Posterior cingulate gyrus (tissue), 11 donors: Measurements from ENCODE around the gene CAMTA1.
A peak's percentile ranks its signal among the peaks of the same experiment; 100 is the strongest.
"Not testable (repeated sequence)": the region's sequence is repeated elsewhere in the genome, so short reads cannot be mapped to it uniquely, and the experiment has no call there.

Experiments
- DNase-seq, 10 donors: peaks; one replicate each; pipeline versions ENCODE4 v3.0.0 to v3.0.0-alpha.2; 2020 to 2021; ENCODE audit warnings: mixed read lengths in 3 of 10
- intact Hi-C: fragments of 100-400 bp; cut with DNase I; formaldehyde crosslinking; loops from one replicate; pipeline ENCODE4 v1.15.1; 2023

Gene CAMTA1

DNA sequence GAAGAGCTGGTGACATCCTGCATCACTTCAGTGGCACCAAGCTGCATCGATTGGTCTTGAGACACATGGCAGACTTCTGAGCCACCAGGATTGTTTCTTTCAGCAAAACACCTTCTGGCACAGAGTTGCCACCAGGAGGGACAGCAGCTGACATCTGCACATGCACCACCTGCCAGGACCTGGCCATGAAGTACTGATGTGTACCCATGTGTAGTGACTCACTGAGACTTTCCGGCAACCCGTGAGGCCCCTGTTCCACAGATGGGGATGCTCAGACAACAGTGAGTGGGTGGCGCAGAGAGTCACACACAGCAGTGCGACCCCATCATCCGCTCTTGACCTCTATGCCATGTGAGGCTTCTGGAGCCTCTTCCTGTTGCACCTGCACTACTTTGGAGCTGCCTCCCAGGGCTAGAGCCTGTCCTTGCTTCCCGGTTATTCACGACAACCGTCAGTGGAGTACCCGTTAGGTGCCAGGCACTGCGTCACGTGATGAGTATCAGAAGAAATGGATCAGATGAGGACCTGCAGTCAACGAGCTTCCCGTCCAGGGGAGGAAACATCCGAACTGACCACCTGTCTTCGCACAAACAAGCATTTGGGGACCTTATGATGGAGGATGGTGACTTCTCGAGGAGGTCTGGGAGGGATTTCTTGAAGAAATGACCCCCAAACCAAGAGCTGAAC is 905.4 kb downstream of the CAMTA1 start:
- peak in 3 of 10 donors; percentile 24 to 56 (median 31) for DNase-seq
- intact Hi-C loops: no loop called here

DNA sequence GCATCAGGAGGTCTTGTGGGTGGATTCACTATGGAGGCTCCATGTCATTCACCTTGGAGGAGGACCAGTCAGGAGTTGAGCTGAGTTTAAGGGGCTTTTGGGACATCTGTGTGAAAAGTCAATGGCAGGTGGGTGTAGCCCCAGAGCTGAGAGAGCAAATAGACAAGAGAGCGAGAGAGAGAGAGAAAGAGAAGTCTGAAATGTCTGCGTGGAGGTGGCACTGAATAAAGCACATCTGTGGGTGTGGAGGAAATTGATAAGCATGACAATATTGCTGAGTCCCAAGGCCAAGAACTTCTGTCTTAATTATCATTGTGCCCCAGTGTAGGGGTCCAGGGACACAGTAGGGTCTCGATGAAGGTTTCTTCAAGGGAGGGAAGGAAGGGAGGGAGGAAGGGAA is 906.3 kb downstream of the CAMTA1 start:
- intact Hi-C loops: no loop called here
- DNase-seq: no peak

DNA sequence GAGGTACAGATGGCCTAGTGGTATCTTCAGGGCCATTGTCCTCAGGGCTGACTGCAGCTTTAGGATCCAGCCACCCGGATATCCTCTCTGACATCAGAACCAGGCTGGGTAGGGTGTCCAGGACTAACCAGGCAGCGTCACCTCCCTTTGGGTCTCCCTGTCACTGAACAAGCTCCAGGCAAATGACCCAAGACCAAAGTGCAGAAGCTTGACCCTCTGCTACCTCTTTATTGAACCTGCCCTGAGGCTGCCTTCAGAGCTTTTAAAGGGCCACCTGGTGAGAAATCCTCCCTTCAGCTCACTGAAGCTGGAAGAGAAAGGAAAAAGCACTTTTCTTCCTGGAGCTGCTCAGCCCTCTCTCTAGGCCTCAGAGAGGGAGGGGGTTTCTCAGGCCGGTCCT is 906.8 kb downstream of the CAMTA1 start:
- DNase-seq: peak in 3 of 10 donors; percentile 18 to 41 (median 37)
- intact Hi-C loops: no loop called here

DNA sequence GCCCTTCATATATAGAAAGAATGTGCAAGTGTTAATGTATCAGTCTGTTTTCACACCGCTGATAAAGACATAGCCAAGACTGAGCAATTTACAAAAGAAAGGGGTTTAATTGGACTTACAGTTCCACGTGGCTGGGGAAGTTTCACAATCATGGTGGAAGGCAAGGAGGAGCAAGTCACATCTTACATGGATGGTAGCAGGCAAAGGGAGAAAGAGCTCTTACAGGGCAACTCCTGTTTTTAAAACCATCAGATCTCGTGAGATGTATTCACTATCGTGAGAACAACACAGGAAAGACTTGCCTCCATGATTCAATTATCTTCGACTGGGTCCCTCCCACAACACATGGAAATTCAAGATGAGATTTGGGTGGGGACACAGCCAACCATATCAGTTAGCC is 907.8 kb downstream of the CAMTA1 start:
- intact Hi-C loops, DNase-seq: not testable (repeated sequence)

DNA sequence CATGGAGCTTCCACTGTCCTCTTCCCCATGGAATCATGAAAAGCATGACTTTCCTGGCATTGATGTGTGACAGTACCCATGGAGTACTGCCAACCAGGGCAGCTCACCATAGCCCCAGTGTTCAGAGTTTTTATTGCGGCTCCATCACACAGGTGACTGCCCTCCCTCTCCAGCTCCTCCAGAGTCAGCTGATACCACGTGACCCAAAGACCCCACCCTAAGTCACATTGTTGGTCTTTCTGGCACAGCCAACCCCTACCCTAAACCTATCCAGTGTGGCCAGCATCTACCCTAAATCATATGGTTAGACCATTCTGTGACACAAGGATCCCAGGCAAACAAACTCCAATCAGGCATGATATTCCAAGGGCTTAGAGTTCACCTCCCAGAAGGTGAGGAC is 908.4 kb downstream of the CAMTA1 start:
- DNase-seq: no peak
- intact Hi-C loops: no loop called here

DNA sequence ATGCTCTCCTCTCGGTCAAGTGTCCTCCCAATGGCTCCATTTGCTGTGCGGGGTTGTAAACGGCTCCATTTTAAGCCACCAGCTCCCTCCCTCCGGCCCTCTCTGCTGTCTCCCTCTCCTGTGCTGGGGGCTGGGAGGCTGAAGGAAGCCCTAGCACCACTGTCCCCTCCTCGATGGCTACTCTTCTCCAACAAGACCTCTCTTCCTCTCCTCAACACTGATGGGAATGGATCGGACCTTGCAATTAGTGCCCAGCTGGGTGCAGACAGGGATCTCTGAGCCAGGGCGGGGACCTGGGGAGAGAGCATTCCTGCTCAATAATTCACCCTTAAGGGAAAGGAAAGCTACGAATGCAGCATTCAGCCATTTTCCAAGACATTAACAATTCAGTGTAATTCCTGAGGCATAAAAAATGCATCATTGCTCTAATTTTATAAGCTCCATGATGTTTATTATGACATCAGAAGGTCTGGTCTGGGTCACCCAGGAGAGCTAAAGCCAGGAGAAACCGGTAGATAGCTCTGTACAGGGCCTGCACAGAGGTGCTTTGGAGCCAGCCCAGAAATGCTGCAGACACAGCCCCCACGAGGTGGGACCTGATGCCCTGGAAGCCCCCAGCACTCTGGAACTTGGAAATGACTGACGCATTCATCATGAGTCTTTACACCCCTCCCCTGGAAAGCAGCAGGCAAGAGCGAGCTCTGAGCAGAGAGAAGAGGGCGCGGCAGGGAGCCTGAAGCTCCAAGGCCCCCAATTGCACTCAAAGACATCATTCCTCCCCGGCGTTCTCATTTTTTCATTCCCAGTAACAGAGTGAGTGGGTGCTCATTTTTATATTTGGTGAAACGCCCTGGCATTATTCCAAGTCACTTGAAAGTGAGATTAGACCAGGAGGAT is 909.6 kb downstream of the CAMTA1 start:
- DNase-seq: peak in 1 of 10 donors; percentile 49
- intact Hi-C loops: no loop called here

DNA sequence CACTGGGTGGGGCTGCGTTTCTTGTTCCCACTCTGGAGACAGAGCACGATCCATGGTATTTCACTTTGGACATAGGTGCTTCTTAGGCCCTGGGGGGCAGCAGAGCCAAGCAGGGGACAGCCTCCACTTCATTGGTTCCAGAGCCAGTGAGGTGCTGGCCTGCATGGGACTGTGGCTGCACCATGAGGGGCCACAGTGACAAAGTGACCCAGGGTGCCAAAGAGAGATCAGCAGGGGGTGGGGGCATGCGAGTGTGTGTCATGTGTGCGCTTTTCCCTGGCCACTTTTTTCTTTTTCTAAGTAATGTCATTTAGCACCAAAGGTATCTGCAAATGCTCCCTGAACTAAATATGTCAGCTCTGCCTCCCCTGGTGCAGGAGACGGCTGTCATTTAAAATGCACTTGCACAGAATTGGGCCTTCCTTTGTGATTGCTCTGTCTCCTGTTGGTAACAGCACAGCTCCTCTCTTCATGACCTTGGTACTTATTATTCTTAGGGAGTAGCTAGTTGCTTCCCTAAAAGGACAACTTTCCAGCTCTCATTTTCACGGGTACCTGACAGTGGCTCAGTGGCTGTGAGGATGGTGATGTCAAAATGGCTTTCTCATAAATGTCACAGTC is 910.4 kb downstream of the CAMTA1 start:
- intact Hi-C loops: no loop called here
- DNase-seq: peak in 1 of 10 donors; percentile 62

DNA sequence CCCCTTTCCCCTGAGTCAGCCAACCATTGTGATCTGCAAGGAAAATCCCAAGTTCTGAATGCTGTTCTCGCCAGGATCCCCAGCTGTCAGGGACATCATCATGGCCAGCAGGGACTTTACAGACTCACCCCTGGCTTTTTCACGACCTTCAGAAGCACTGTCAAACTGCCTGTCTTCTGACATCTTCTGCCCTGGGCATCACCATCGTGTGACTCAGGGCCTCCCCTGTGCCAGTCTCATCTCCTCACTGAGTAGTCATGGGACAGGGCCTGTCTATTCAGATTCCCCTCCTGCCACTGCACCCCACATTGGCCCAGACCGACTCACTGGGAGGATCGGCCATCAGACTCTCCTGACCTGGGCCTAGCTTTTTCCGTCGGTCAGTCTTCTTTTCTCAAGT is 913.4 kb downstream of the CAMTA1 start:
- intact Hi-C loops: no loop called here
- no peak for DNase-seq

DNA sequence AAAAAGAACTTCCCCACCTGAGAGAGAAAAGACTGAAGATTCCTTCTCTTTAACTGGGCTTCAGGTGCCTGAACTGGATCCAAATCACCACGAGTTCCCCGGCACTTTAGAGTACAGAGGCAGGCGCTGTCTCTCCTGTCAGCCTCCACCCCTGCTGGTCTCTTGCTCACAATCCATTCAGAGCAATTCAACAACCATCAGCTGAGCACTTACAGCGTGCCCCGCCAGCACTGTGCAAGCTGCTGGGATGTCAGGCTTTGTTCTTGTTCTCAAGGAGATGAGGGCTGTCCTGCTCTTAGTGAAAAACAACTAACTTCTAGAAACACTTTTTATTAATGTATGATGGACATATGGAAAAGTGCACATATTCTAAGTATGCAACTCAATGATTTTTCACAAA is 917.1 kb downstream of the CAMTA1 start:
- peak in 2 of 10 donors; percentile 44 to 89 for DNase-seq
- intact Hi-C loops: loop anchor here (5.0 kb wide), 1 partner anchor 35 kb away; no protein-coding TSS in a partner anchor

DNA sequence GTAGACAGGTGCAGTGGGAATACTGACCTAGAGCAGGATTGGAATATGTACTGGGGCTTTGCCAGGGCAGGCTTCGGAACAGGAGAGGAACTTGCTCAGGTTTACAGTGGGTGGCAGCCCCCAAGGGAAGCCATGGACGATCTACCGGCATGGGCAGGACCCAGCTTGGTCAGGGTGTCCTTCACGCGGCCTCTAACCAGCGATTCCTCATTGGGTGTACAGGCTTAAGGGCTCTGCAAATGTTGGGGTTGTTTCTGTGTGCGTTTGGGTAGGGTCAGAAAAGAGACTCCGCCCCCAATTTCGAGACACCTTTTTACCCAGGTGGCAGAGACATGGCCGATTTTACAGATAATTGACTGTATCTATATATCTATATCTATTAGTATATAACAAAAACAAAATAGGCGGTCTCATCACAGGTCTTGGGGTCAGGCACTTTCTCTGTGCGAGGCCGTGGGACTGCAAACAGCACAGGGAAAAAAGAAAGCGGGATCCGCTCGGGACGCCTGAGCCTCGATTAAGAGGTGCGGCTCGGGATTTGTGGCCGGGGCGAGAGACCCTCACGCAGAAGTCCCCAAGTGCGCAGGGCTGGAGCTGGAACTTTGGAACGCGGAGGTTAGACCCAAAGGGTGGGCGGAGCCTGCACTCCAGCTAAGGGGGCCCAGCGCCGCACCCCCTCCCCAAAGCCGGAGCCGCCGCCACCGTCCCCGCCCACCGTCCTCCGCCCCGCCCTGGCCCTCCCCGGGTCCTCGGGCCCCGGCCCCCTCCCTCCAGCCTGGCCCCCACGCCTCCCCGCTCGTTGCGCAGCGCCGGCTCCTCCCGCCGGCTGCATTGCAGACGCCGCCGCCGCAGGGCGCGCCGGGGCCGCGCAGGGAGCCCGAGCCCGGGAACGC is 918.3 kb downstream of the CAMTA1 start:
- intact Hi-C loops: loop anchor here (5.0 kb wide), 1 partner anchor 36 kb away; no protein-coding TSS in a partner anchor
- peak in 2 of 10 donors; percentile 37 to 89 for DNase-seq

DNA sequence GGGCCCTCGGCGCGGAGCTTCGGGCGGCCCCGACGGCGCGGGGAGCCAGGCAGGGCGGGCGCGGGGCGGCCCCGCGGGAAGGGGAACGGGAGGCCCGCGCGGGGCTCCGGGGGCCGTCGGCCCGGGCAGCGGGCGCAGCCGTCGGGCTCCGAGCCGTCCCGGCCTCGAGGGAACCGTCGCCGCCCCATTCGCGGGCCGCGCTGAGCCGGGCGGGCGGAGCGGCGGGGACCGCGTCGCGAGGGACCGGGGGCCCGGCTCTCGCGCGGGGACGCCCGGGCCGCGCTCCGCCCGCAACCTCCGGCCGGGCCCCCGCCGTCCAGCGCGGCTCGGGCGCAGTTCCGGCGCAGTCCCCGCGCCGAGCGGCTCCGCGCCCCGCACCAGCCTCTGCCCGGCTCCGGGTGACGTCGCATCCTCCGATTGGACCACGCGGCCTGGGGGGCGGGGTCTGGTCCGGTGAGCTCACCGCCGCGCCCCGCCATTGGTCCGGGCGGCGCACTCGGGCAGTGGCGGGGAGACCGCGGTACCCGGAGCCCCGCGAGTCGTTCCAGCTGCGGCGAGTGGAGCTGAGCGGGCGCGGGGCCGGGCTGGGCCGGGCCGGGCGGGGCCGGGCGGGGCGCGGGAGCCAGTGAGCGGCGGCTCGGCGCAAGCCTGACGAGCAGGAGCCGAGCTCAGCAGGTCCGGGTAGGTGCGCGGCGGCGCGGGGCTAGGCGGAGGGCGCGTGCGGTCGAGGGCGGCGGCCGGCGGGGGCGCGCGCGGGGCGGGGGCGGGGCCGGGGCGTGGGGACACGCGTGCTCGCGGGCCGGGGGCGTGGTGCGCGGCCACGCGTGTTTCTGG is 919.2 kb downstream of the CAMTA1 start:
- DNase-seq: peak; percentile 95 to 100 (median 98)
- intact Hi-C loops: loop anchor here (5.0 kb wide), 2 partner anchors 37 to 48 kb away; no protein-coding TSS in a partner anchor

DNA sequence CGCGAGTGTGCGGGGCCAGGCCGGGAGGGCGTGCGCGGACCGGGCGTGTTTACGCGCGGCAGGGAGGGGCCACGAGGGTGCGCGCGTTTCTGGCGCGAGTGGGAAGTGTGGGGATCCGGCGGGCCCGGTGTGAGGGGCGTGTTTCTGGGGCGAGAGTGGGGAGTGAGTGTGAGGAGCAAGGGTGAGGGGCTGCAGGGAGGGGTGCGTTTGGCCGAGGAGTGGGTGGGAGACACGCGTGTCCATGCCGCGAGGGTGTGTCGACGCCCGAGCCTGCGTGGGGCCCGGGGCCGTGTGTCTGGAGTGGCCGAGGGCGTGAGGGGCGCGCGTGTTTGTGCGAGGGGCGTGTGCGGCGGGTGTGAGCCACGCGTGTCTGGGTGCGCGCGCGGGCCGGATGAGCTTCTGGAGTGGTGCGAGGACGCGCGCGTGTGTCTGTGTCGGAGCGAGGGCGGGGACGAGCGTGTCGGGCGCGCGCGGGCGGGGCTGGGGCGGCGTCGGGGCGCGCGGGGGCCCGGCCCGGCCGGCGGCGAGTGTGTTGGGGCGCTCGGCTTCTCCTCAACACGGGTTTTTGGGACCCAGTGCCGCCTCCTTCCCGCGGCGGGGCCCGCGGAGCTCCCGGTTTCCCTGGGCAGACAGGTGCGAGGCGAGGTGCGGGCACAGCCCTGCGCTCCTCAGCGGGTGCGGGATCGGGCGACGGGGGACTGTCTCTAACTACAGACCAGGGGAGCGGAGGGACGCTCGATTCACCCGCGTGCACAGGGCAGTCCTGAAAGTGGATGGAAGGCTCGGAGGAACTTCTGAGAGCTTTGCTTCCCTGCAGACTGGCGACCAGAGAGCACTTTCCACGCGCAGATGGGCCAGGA is 920.0 kb downstream of the CAMTA1 start:
- peak; percentile 32 to 92 (median 66) for DNase-seq
- intact Hi-C loops: loop anchor here (5.0 kb wide), 1 partner anchor 47 kb away; no protein-coding TSS in a partner anchor

DNA sequence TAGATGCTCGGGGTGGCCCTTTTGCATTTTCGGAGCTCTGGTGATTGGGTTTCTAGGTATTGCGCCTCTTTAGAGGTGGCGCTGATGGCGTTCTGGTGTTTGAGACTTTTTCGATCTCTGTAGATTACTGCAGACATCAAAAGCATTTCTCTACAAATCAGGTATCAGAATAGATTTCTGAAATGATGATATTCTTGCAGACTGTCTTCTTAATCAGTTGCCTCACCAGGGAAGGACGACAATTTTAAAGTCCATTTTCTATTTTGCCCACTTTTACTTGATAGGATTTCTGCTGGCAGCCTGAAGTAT is 920.6 kb downstream of the CAMTA1 start:
- DNase-seq: no peak
- intact Hi-C loops: loop anchor here (5.0 kb wide), 1 partner anchor 46 kb away; no protein-coding TSS in a partner anchor

DNA sequence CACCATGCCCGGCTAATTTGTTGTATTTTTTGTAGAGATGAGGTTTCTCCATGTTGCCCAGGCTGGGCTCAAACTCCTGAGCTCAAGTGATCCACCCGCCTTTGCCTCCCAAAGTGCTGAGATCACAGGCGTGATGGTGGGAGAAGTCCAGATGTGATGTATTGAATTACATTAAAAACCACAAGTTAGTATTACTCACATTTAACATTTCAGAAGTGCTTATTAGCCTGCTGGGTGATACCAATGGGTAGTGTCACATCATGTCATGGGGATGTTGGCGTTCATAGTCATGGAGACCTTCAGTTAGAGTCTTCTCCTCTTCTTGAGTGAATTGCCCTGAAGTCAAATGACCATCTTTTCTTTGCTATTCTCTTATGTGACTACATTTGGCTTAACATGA is 922.3 kb downstream of the CAMTA1 start:
- intact Hi-C loops: loop anchor here (5.0 kb wide), 1 partner anchor 45 kb away; no protein-coding TSS in a partner anchor
- DNase-seq: no peak

DNA sequence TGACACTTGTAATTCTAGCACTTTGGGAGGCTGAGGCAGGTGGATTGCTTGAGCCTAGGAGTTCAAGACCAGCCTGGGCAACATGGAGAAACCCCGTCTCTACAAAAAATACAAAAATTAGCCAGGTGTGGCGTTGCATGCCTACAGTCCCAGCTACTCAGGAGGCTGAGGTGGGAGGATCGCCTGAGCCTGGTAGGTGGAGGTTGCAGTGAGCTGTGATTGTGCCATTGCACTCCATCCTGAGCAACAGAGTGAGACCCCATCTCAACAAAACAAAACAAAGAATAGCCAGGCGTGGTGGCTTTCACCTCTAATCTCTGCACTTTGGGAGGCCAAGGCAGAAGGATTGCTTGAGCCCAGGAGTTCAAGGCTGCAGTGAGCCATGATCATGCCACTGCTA is 922.8 kb downstream of the CAMTA1 start:
- intact Hi-C loops: loop anchor here (5.0 kb wide), 1 partner anchor 44 kb away; no protein-coding TSS in a partner anchor
- DNase-seq: not testable (repeated sequence)

DNA sequence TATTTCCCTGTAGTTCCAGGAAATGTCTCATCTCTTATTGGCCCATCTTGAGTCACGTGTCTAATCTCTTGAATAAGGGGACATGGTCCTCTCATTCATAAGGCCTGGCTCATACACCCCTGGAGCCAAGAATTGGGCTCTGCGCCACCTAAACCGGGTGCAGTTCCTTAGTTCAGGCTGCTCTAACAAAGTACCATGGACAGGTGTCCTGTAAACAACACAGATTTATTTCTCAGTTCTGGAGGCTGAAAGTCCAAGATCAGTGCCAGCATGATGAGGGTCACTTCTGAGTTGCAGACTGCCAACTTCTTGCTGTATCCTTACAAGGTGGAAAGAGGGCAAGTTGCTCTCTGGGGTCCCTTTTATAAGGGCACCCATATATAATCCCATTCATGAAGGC is 925.6 kb downstream of the CAMTA1 start:
- intact Hi-C loops: no loop called here
- no peak for DNase-seq

DNA sequence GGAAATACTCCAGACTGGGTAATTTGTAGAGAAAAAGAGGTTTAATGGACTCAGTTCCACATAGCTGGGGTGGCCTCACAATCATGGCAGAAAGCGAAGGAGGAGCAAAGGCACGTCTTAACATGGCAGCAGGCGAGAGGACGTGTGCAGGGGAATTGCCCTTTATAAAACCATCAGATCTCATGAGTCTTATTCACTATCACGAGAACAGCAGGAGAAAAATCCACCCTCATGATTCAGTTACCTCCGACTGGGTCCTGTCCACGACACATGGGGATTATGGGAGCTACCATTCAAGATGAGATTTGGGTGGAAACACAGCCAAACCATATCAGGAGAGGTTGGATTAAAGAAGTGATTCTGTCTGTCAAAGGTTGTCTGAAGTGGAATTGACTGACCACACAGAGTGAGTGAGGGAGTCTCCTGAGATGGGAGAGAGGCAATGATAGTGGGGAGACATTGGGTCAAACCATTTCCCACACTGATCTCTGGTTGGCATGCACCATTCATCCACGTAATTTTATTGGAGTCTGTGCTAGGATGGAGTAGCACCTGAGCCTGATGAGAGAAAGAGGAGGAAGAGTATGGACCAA is 927.6 kb downstream of the CAMTA1 start:
- DNase-seq: no peak
- intact Hi-C loops: no loop called here

DNA sequence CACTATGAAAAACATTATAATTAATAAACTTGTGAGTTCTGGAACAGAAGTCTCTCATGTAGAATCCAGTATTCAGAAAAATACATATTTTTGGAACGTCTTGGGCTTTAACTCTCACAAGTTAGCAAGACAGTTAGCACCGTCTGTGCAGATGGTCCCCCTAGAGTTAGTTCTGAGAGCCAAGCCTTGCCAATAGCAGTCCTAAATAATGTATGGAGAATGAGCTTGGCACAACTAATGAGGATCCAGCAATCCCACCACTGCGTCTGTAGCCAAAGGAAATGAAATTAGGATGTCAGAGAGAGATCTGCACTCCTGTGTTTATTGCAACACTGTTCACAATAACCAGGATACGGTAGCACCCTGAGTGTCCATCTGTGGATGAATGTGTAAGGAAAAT is 931.3 kb downstream of the CAMTA1 start:
- intact Hi-C loops: no loop called here

More for the DNA sequence above, 931.3 kb downstream of the CAMTA1 start:
- no peak for DNase-seq
